HL-60/S4 (cell line): ENCODE results near the gene IGFALS.

ENCODE experiments used
- in situ Hi-C: fragments of 300-500 bp; cut with MboI; formaldehyde crosslinking; loops from 2 replicates; pipeline ENCODE4 v1.14.3; 2022; ENCODE audit warnings: low sequenced_read_pairs

IGFALS gene

GRCh38 chr16:1767116-1767994 is 26.1 kb downstream of the IGFALS start:
- in situ Hi-C loops, result no loop called here

GRCh38 chr16:1766701-1767100 is 26.8 kb downstream of the IGFALS start:
- in situ Hi-C loops, result no loop called here

- in situ Hi-C loops, result no loop called here
Observed at GRCh38 chr16:1766231-1766630, 27.3 kb downstream of the IGFALS start.

GRCh38 chr16:1765826-1766225 is 27.7 kb downstream of the IGFALS start:
- in situ Hi-C loops, result no loop called here

- in situ Hi-C loops, result no loop called here
Observed at GRCh38 chr16:1764971-1765370, 28.5 kb downstream of the IGFALS start.

- in situ Hi-C loops, result no loop called here
Observed at GRCh38 chr16:1763521-1764511, 29.7 kb downstream of the IGFALS start.

GRCh38 chr16:1762879-1763520 is 30.5 kb downstream of the IGFALS start:
- in situ Hi-C loops, result no loop called here

GRCh38 chr16:1762196-1762878 is 31.2 kb downstream of the IGFALS start:
- in situ Hi-C loops, result no loop called here

GRCh38 chr16:1761751-1762150 is 31.8 kb downstream of the IGFALS start:
- in situ Hi-C loops, result no loop called here

- in situ Hi-C loops, result no loop called here
Observed at GRCh38 chr16:1760911-1761310, 32.6 kb downstream of the IGFALS start.

- in situ Hi-C loops, result no loop called here
Observed at GRCh38 chr16:1759511-1759910, 34.0 kb downstream of the IGFALS start.

GRCh38 chr16:1758923-1759322 is 34.6 kb downstream of the IGFALS start:
- in situ Hi-C loops, result no loop called here

- in situ Hi-C loops, result no loop called here
Observed at GRCh38 chr16:1757714-1758461, 35.6 kb downstream of the IGFALS start.

GRCh38 chr16:1754204-1754603 is 39.3 kb downstream of the IGFALS start:
- in situ Hi-C loops, result no loop called here

- in situ Hi-C loops, result no loop called here
Observed at GRCh38 chr16:1752853-1753252, 40.7 kb downstream of the IGFALS start.

- in situ Hi-C loops, result no loop called here
Observed at GRCh38 chr16:1751946-1752345, 41.6 kb downstream of the IGFALS start.

- in situ Hi-C loops, result no loop called here
Observed at GRCh38 chr16:1749152-1750117, 44.1 kb downstream of the IGFALS start.

- in situ Hi-C loops, result no loop called here
Observed at GRCh38 chr16:1747934-1748333, 45.6 kb downstream of the IGFALS start.
